ENCODE results near the gene U2AF1L4. TPM values are rescaled to one million over a fixed set of nuclear protein-coding genes. Genes with fewer than 3 reads are reported as not detected.

The U2AF1L4 gene
- total RNA-seq, 2 donors from 2014 or later = 14.6 to 45.0 TPM

DNA sequence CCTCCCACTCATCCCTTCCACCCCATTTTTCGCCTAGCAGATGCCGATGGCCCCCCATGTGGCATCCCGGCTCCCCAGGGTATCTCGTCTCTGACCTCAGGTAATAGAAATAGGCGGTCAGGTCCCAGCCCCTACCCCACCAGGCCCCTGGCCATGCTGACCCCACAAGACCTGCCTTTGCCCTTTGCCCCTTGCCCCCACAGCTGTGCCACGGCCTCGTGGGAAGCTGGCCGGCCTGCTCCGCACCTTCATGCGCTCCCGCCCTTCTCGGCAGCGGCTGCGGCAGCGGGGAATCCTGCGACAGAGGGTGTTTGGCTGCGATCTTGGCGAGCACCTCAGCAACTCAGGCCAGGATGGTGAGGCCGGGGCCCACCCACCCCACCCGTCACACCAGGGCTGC, 35.5 kb upstream of the U2AF1L4 start:
- intact Hi-C loops (cut with DNase I) = no loop called here
- no peaks in the 10 kb centered on the region for H3K27me3 ChIP-seq (replicated peaks; ENCODE audit: insufficient read depth)
- TF ChIP-seq POLR2A (IDR thresholded peaks at IDR 0.05) (no peak), CTCF (IDR thresholded peaks at IDR 0.05) (no peak), POLR2AphosphoS5 (IDR thresholded peaks at IDR 0.05) (no peak)
- 95% methylated on average over 20 of the region's 20 CpGs for WGBS
- no peak overlapping the region for H3K4me3 ChIP-seq
- no peaks in the 10 kb centered on the region for H3K36me3 ChIP-seq
- DNase-seq (ENCODE audit: low spot score) = no peak
- H3K4me1 ChIP-seq (replicated peaks) = no peaks in the 10 kb centered on the region
- no peaks in the 10 kb centered on the region for H3K9me3 ChIP-seq
- H3K27ac ChIP-seq = no peak overlapping the region

- Histone ChIP-seq H3K4me3 (no peak overlapping the region), H3K4me1 (replicated peaks) (no peaks in the 10 kb centered on the region), H3K27me3 (replicated peaks; ENCODE audit: insufficient read depth) (no peaks in the 10 kb centered on the region), H3K27ac (no peak overlapping the region), H3K9me3 (no peaks in the 10 kb centered on the region), H3K36me3 (no peaks in the 10 kb centered on the region)
- intact Hi-C loops (cut with DNase I) = no loop called here
- TF ChIP-seq CTCF (IDR thresholded peaks at IDR 0.05) = no peak
- no peak for TF ChIP-seq POLR2AphosphoS5 (IDR thresholded peaks at IDR 0.05)
- no peak for TF ChIP-seq POLR2A (IDR thresholded peaks at IDR 0.05)
- DNase-seq (ENCODE audit: low spot score) = no peak
- WGBS = 91% methylated on average over 16 of the region's 16 CpGs
These were observed 34.8 kb upstream of the U2AF1L4 start for GRCh38 chr19:35780058-35780457.

GRCh38 chr19:35779033-35779432, 33.8 kb upstream of the U2AF1L4 start:
- intact Hi-C loops (cut with DNase I) = no loop called here
- 94% methylated on average over 8 of the region's 8 CpGs for WGBS
- DNase-seq (ENCODE audit: low spot score) = no peak
- no peak for TF ChIP-seq CTCF (IDR thresholded peaks at IDR 0.05)
- H3K36me3 ChIP-seq = no peaks in the 10 kb centered on the region
- H3K27ac ChIP-seq = no peak overlapping the region
- H3K4me3 ChIP-seq = no peak overlapping the region
- no peaks in the 10 kb centered on the region for H3K9me3 ChIP-seq
- H3K27me3 ChIP-seq (replicated peaks; ENCODE audit: insufficient read depth) = no peaks in the 10 kb centered on the region
- no peaks in the 10 kb centered on the region for H3K4me1 ChIP-seq (replicated peaks)

- intact Hi-C loops (cut with DNase I) = no loop called here
- WGBS = 70% methylated on average over 7 of the region's 7 CpGs
These were observed 32.7 kb upstream of the U2AF1L4 start for GRCh38 chr19:35777961-35778360.

More at GRCh38 chr19:35777961-35778360, 32.7 kb upstream of the U2AF1L4 start:
- Histone ChIP-seq H3K4me3 (no peak overlapping the region), H3K36me3 (no peaks in the 10 kb centered on the region), H3K9me3 (no peaks in the 10 kb centered on the region), H3K27me3 (replicated peaks; ENCODE audit: insufficient read depth) (no peaks in the 10 kb centered on the region), H3K4me1 (replicated peaks) (no peaks in the 10 kb centered on the region), H3K27ac (no peak overlapping the region)
- DNase-seq (ENCODE audit: low spot score) = no peak
- TF ChIP-seq POLR2AphosphoS5 (IDR thresholded peaks at IDR 0.05) (no peak), POLR2A (IDR thresholded peaks at IDR 0.05) (no peak), CTCF (IDR thresholded peaks at IDR 0.05) (no peak)
